Measurements from ENCODE around the gene NR2E1. TPM values are rescaled to one million over a fixed set of nuclear protein-coding genes. Genes with fewer than 3 reads are reported as not detected.

NR2E1 gene
- total RNA-seq, 1 experiment from 2014 or later, result not detected

GRCh38 chr6:108130262-108130661, 35.6 kb upstream of the NR2E1 start:
- peaks cover 24% of the 10 kb centered on the region for H3K4me1 Mint-ChIP-seq
- DNase-seq (ENCODE audit: low spot score) (no peak), ATAC-seq (no peak)
- H3K9me3 Mint-ChIP-seq, result no peaks in the 10 kb centered on the region
- ChIA-PET POLR2A (no interaction called here), CTCF (no interaction called here)
- peaks cover 97% of the 10 kb centered on the region for H3K27me3 Mint-ChIP-seq (ENCODE audit: low read depth)
- no peak overlapping the region for H3K4me3 Mint-ChIP-seq
- TF ChIP-seq USF2 (CRISPR knock-in tag; IDR thresholded peaks at IDR 0.05) (no peak), NFATC4 (CRISPR knock-in tag; IDR thresholded peaks at IDR 0.05) (no peak), ZNF512 (CRISPR knock-in tag; IDR thresholded peaks at IDR 0.05; ENCODE audit: borderline replicate concordance) (no peak), ZNF219 (CRISPR knock-in tag; IDR thresholded peaks at IDR 0.05; ENCODE audit: borderline replicate concordance) (no peak), ELF4 (CRISPR knock-in tag; IDR thresholded peaks at IDR 0.05; ENCODE audit: low read depth) (no peak), ATF3 (CRISPR knock-in tag; conservative IDR thresholded peaks at IDR 0.05) (no peak), ESRRA (CRISPR knock-in tag; IDR thresholded peaks at IDR 0.05; ENCODE audit: borderline replicate concordance) (no peak), PREB (CRISPR knock-in tag; IDR thresholded peaks at IDR 0.05; ENCODE audit: borderline replicate concordance) (no peak), FOXP4 (CRISPR knock-in tag; IDR thresholded peaks at IDR 0.05) (no peak), MYBL2 (CRISPR knock-in tag; IDR thresholded peaks at IDR 0.05) (no peak), ATF2 (CRISPR knock-in tag; IDR thresholded peaks at IDR 0.05; ENCODE audit: borderline replicate concordance, low read depth) (no peak), AR (CRISPR knock-in tag; IDR thresholded peaks at IDR 0.05) (no peak), AFF4 (CRISPR knock-in tag; IDR thresholded peaks at IDR 0.05; ENCODE audit: borderline replicate concordance) (no peak)
- H3K27ac Mint-ChIP-seq, result no peak overlapping the region
- H3K36me3 Mint-ChIP-seq, result no peaks in the 10 kb centered on the region

All from WTC11 (cell line).